ENCODE measurements around the gene ZMYM2. TPM values are rescaled to one million over a fixed set of nuclear protein-coding genes. Genes with fewer than 3 reads are reported as not detected.

Gene ZMYM2
- total RNA-seq, 1 donor from 2014 or later = 61.1 TPM

DNA sequence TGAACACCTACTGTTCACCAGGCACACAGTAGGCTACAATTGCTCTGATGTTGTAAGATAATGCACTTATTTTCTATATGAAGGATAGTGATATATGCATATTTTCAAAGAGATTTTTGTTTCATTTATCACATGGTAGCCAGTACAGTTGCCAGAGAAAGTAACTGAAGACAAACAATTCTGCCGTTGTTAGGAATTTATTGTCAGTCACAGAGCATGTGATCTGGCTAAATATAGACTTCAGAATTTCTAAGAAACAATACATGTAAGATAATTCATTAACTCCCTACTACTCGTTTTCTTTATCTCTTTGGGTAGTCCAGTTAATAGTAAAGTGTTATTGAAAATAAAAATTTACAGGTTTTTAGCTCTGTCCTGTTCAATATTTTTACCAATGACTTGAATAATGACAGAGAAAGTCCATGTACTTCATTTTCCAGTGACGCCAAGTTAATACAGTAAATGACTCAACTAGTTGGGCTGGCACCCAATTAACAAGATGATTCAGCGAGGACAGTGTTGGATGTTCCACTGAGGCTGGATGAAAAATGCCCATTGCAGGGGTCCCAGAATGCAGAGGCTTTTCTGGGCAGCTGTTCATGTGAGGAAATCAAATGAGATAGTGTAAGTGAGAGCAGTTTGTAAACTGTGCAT, 166.7 kb downstream of the ZMYM2 start:
- Histone ChIP-seq H3K27me3 (ENCODE audit: control insufficient read depth, insufficient read depth, low read length) (no peaks in the 10 kb centered on the region), H3K36me3 (ENCODE audit: control insufficient read depth, insufficient read depth, low read length) (no peaks in the 10 kb centered on the region), H3K4me3 (ENCODE audit: low read depth, low read length) (no peak overlapping the region)
- FAIRE-seq (no peak), DNase-seq (ENCODE audit: low read depth) (peak; percentile 65)
- TF ChIP-seq, protein P1, sequence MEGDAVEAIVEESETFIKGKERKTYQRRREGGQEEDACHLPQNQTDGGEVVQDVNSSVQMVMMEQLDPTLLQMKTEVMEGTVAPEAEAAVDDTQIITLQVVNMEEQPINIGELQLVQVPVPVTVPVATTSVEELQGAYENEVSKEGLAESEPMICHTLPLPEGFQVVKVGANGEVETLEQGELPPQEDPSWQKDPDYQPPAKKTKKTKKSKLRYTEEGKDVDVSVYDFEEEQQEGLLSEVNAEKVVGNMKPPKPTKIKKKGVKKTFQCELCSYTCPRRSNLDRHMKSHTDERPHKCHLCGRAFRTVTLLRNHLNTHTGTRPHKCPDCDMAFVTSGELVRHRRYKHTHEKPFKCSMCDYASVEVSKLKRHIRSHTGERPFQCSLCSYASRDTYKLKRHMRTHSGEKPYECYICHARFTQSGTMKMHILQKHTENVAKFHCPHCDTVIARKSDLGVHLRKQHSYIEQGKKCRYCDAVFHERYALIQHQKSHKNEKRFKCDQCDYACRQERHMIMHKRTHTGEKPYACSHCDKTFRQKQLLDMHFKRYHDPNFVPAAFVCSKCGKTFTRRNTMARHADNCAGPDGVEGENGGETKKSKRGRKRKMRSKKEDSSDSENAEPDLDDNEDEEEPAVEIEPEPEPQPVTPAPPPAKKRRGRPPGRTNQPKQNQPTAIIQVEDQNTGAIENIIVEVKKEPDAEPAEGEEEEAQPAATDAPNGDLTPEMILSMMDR (IDR thresholded peaks at IDR 0.05; ENCODE audit: insufficient read depth, low read length, severe bottlenecking) = no peak

DNA sequence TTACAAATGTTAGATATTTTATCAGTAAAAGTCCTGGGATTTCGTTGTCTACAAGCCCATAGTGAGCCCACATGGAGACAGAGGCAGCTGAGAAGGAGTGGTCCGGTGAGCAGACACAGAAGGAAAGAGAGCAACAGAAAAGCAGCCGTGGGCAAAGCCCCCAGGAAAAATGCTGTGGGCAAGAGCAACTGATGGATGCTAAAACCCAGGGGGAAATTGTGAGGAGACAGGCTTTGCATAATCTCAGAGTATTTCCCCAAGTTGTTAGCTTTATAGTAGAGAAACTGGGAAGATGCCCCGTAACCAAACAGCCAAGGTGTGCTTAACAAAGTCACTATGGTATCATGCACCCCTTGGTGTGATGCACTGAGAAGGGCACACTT, 167.2 kb downstream of the ZMYM2 start:
- TF ChIP-seq, protein P1 (IDR thresholded peaks at IDR 0.05; ENCODE audit: insufficient read depth, low read length, severe bottlenecking) = no peak
- DNase-seq (ENCODE audit: low read depth) (no peak), FAIRE-seq (no peak)
- Histone ChIP-seq H3K27me3 (ENCODE audit: control insufficient read depth, insufficient read depth, low read length) (no peaks in the 10 kb centered on the region), H3K4me3 (ENCODE audit: low read depth, low read length) (no peak overlapping the region), H3K36me3 (ENCODE audit: control insufficient read depth, insufficient read depth, low read length) (no peaks in the 10 kb centered on the region)

DNA sequence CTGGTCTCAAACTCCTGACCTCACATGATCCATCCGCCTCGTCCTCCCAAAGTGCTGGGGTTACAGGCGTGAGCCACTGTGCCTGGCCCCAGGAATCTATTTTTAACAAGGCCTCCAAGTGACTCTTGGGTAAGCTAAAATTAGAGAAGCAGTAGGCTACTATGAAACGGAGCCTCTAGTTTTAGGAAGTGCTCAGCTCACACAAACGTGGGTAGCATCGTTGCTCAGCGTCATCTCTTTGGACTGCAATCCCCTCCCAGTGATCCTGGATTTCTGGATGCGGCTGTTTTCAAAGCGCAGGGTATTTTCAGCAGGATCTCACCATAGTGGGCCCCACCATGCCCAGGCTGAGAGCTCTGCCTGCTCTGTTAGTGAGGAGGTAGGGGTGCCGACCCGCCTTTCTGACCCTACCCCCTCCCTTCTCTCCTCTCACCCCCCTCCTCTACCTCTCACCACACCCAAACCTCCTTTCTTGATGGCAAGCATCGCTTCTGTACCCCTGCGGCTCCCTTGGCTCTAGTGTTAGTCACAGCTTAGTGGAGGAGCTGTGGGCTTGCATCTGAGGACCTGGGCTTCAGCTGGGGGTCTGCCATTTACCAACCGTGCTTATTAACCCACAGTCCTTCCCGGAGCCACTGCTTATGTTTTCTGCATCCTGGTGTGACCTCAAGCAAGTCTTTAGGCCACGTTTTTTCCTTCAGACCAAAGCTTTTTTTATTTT, 168.2 kb downstream of the ZMYM2 start:
- TF ChIP-seq, protein P1 (IDR thresholded peaks at IDR 0.05; ENCODE audit: insufficient read depth, low read length, severe bottlenecking) = no peak
- DNase-seq (ENCODE audit: low read depth) (no peak), FAIRE-seq (no peak)
- H3K27me3 ChIP-seq (ENCODE audit: control insufficient read depth, insufficient read depth, low read length) = no peaks in the 10 kb centered on the region
- no peak overlapping the region for H3K4me3 ChIP-seq (ENCODE audit: low read depth, low read length)
- H3K36me3 ChIP-seq (ENCODE audit: control insufficient read depth, insufficient read depth, low read length) = no peaks in the 10 kb centered on the region

DNA sequence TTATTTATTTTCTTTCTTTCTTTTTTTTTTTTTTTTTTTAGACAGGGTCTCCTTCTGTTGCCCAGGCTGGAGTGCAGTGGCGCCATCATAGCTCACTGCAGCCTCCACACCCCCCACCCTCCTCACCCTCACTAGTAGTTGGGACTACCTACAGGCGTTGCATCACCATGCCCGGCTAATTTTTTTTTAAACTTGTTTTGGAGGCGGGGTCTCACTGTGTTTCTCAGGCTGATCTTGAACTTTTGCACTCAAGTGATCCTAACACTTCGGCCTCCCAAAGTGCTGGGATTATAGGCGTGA, 168.7 kb downstream of the ZMYM2 start:
- Histone ChIP-seq H3K36me3 (ENCODE audit: control insufficient read depth, insufficient read depth, low read length) (no peaks in the 10 kb centered on the region), H3K27me3 (ENCODE audit: control insufficient read depth, insufficient read depth, low read length) (no peaks in the 10 kb centered on the region), H3K4me3 (ENCODE audit: low read depth, low read length) (peak overlapping the region; percentile 59)
- TF ChIP-seq, protein P1 (IDR thresholded peaks at IDR 0.05; ENCODE audit: insufficient read depth, low read length, severe bottlenecking) = no peak
- no peak for FAIRE-seq
- DNase-seq (ENCODE audit: low read depth) = peak; percentile 21

DNA sequence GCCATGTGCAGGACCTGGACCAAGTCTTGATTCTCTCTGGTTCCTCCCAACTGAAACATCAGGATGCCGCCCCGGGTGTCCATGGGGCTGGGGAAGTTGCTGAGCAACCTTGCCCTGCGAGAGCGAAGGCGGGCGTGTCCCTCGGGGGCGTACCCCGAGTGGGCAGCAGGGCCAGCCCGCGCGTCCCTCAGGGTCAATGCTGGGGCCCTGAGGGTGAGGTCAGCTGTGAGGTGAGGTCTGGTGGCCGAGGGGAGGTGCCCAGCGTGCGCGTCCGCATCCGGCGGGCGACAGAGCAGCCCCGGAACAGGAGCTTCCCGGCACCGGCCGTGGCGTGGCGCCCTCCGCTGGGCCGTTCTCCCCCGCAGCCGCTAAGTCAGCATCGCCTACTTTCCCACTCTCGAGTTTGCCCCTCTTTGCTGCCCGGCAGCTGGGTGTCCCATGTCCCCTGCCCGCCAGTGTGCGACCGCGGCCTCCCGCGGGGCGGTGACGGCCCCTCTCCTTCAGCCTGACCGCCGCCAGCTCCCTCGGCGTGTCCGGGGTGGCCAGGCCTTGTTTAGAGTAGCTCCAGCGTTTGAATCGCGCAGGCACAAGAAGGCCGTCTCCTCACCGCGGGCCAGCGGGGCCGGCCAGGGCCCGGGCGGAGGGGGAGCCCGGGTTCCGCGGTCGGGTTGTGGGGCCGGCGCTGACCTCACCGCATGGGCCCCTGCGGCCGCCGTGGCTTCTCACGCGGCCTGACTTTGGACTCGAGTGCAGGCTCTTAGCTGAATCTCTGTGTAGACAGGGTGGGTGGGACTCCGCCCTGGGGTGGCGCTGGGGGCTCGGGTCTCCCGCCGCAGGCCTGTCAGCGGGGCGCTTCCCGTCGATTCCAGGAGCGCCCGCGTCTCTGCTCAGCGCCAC, 169.3 kb downstream of the ZMYM2 start:
- H3K27me3 ChIP-seq (ENCODE audit: control insufficient read depth, insufficient read depth, low read length) = no peaks in the 10 kb centered on the region
- H3K36me3 ChIP-seq (ENCODE audit: control insufficient read depth, insufficient read depth, low read length) = no peaks in the 10 kb centered on the region
- peak overlapping the region; percentile 59 for H3K4me3 ChIP-seq (ENCODE audit: low read depth, low read length)
- FAIRE-seq = no peak
- TF ChIP-seq, protein P1 (IDR thresholded peaks at IDR 0.05; ENCODE audit: insufficient read depth, low read length, severe bottlenecking) = peak; percentile 64
- DNase-seq (ENCODE audit: low read depth) = no peak
